A549 treated with AZD9567 at 1 μM for 4 hours (cell line): ENCODE measurements around the gene CT47A7. TPM values are rescaled to one million over a fixed set of nuclear protein-coding genes. Genes with fewer than 3 reads are reported as not detected.

Source experiments
- total RNA-seq: library from RNA; stranded (reverse); fragments of 200-300 nt; extraction: Qiagen RNA extraction; gene quantifications from 5 replicates; pipeline ENCODE4 v1.2.3, GENCODE V29; 2022; ENCODE audit not compliant: insufficient read depth

The CT47A7 gene
- total RNA-seq = not detected in 5 replicates

DNA sequence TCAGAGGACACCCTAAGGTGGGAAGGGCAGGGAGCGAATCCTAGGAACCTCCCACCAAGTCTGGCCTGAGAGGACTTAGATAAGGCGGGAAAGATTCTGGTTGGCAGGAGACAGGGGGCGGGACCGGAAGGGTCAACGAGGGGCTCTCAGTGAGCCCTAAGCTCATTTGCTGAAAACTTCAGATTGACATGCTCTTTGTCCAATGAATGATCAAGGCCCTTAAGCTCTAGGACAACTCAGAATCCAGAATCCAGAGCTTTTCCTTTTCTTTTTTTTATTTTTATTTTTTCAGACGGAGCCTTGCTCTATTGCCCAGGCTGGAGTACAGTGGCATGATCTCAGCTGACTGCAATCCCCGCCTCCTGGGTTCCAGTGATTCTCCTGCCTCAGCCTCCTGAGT lies at the start of gene CT47A7:
TSS of gene CT47A7 (minus strand) at position 101 of the 400 bp plus-strand sequence. CDS start 255 bp downstream, outside the sequence.

GRCh38 chrX:120985660-120986059 lies 29.3 kb upstream of the CT47A7 start, which contains the start of gene CT47A1:
TSS of gene CT47A1 (minus strand) at chrX:120985760. CDS start at chrX:120985529, 231 bp downstream.

Other genes with a start within 250 kb of the CT47A7 start
- not detected in 5 replicates for gene CT47B1, start 80.7 kb downstream of the CT47A7 start, total RNA-seq
- not detected in 5 replicates for gene CT47A11, start 19.4 kb downstream of the CT47A7 start, total RNA-seq
- not detected in 5 replicates for gene CT47A10, start 14.6 kb downstream of the CT47A7 start, total RNA-seq
- gene CT47A9, start 9.7 kb downstream of the CT47A7 start, total RNA-seq = not detected in 5 replicates
- gene CT47A8, start 4.9 kb downstream of the CT47A7 start, total RNA-seq = not detected in 5 replicates
- not detected in 5 replicates for gene CT47A6, start 4.9 kb upstream of the CT47A7 start, total RNA-seq
- not detected in 5 replicates for gene CT47A5, start 9.7 kb upstream of the CT47A7 start, total RNA-seq
- not detected in 5 replicates for gene CT47A4, start 14.6 kb upstream of the CT47A7 start, total RNA-seq
- gene CT47A3, start 19.5 kb upstream of the CT47A7 start, total RNA-seq = not detected in 5 replicates
- gene CT47A2, start 24.3 kb upstream of the CT47A7 start, total RNA-seq = not detected in 5 replicates
- not detected in 5 replicates for gene CT47A1, start 29.2 kb upstream of the CT47A7 start, total RNA-seq
- gene GLUD2, start 91.0 kb upstream of the CT47A7 start, total RNA-seq = 0.86 to 2.4 TPM (median 2.0 TPM) in 5 replicates